ENCODE data around the gene PPFIBP1. TPM values are rescaled to one million over a fixed set of nuclear protein-coding genes. Genes with fewer than 3 reads are reported as not detected.

PPFIBP1 gene
- total and polyA plus RNA-seq, 9 of the 15 experiments (the other 6 are each of a cell fraction or from before 2014, with no cell fraction given): 0.46 to 3.5 (median 1.8) TPM

DNA sequence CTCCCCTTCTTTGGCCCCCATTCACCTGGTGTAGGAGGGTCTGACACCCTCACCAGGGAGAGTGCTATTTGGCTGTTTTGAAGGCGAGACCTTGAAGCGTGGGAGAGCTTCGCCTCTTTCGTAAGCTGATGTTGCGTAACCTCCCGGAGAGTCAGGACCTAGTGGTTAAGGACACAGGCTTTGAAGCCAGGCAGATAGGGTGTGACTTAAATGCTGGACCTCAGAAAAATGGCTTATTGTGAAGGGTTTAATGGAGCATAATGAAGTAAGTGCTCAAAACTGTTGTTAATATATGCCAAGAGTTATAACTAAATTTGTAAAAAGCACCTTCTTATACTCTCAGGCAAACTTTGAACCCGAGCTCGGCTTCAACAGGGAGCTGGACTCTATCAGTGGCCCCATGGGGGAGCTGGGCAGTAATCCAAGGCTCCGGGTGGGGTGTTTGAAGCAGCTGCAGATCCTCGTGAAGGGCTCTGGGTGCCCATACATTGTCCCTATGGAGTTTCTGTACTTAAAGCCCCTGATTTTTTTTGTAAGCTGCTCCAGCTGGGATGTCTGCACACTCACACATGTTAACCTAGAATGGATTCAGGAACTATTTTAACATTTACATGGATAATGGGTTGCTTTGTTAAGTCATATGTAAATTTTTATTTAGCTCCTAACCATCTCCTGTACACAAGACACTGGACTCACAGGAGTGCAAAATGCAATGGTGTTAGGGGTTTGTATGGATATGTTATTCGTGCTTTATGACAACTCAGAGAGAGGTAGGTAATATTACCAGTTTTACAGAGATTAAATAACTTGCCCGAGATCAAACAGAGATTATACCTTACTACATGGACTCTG lies 26.0 kb downstream of the PPFIBP1 start (continued):
- TF ChIP-seq, protein P1, sequence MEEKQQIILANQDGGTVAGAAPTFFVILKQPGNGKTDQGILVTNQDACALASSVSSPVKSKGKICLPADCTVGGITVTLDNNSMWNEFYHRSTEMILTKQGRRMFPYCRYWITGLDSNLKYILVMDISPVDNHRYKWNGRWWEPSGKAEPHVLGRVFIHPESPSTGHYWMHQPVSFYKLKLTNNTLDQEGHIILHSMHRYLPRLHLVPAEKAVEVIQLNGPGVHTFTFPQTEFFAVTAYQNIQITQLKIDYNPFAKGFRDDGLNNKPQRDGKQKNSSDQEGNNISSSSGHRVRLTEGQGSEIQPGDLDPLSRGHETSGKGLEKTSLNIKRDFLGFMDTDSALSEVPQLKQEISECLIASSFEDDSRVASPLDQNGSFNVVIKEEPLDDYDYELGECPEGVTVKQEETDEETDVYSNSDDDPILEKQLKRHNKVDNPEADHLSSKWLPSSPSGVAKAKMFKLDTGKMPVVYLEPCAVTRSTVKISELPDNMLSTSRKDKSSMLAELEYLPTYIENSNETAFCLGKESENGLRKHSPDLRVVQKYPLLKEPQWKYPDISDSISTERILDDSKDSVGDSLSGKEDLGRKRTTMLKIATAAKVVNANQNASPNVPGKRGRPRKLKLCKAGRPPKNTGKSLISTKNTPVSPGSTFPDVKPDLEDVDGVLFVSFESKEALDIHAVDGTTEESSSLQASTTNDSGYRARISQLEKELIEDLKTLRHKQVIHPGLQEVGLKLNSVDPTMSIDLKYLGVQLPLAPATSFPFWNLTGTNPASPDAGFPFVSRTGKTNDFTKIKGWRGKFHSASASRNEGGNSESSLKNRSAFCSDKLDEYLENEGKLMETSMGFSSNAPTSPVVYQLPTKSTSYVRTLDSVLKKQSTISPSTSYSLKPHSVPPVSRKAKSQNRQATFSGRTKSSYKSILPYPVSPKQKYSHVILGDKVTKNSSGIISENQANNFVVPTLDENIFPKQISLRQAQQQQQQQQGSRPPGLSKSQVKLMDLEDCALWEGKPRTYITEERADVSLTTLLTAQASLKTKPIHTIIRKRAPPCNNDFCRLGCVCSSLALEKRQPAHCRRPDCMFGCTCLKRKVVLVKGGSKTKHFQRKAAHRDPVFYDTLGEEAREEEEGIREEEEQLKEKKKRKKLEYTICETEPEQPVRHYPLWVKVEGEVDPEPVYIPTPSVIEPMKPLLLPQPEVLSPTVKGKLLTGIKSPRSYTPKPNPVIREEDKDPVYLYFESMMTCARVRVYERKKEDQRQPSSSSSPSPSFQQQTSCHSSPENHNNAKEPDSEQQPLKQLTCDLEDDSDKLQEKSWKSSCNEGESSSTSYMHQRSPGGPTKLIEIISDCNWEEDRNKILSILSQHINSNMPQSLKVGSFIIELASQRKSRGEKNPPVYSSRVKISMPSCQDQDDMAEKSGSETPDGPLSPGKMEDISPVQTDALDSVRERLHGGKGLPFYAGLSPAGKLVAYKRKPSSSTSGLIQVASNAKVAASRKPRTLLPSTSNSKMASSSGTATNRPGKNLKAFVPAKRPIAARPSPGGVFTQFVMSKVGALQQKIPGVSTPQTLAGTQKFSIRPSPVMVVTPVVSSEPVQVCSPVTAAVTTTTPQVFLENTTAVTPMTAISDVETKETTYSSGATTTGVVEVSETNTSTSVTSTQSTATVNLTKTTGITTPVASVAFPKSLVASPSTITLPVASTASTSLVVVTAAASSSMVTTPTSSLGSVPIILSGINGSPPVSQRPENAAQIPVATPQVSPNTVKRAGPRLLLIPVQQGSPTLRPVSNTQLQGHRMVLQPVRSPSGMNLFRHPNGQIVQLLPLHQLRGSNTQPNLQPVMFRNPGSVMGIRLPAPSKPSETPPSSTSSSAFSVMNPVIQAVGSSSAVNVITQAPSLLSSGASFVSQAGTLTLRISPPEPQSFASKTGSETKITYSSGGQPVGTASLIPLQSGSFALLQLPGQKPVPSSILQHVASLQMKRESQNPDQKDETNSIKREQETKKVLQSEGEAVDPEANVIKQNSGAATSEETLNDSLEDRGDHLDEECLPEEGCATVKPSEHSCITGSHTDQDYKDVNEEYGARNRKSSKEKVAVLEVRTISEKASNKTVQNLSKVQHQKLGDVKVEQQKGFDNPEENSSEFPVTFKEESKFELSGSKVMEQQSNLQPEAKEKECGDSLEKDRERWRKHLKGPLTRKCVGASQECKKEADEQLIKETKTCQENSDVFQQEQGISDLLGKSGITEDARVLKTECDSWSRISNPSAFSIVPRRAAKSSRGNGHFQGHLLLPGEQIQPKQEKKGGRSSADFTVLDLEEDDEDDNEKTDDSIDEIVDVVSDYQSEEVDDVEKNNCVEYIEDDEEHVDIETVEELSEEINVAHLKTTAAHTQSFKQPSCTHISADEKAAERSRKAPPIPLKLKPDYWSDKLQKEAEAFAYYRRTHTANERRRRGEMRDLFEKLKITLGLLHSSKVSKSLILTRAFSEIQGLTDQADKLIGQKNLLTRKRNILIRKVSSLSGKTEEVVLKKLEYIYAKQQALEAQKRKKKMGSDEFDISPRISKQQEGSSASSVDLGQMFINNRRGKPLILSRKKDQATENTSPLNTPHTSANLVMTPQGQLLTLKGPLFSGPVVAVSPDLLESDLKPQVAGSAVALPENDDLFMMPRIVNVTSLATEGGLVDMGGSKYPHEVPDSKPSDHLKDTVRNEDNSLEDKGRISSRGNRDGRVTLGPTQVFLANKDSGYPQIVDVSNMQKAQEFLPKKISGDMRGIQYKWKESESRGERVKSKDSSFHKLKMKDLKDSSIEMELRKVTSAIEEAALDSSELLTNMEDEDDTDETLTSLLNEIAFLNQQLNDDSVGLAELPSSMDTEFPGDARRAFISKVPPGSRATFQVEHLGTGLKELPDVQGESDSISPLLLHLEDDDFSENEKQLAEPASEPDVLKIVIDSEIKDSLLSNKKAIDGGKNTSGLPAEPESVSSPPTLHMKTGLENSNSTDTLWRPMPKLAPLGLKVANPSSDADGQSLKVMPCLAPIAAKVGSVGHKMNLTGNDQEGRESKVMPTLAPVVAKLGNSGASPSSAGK (IDR thresholded peaks at IDR 0.05): peak; percentile 22; the same call in 1 of the 2 replicates
- TF ChIP-seq, protein P2, sequence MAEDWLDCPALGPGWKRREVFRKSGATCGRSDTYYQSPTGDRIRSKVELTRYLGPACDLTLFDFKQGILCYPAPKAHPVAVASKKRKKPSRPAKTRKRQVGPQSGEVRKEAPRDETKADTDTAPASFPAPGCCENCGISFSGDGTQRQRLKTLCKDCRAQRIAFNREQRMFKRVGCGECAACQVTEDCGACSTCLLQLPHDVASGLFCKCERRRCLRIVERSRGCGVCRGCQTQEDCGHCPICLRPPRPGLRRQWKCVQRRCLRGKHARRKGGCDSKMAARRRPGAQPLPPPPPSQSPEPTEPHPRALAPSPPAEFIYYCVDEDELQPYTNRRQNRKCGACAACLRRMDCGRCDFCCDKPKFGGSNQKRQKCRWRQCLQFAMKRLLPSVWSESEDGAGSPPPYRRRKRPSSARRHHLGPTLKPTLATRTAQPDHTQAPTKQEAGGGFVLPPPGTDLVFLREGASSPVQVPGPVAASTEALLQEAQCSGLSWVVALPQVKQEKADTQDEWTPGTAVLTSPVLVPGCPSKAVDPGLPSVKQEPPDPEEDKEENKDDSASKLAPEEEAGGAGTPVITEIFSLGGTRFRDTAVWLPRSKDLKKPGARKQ (CRISPR knock-in tag; IDR thresholded peaks at IDR 0.05): no peak
- TF ChIP-seq DPF2 (IDR thresholded peaks at IDR 0.05): 0 out of 2 replicates have a peak, but pooled peaks have one; percentile 51
- no peak for TF ChIP-seq RBBP5 (IDR thresholded peaks at IDR 0.05; ENCODE audit: borderline replicate concordance, insufficient read depth, low read length, poor library complexity, severe bottlenecking)
- TF ChIP-seq FUS (optimal IDR thresholded peaks at IDR 0.05; ENCODE audit: low read depth, low read length): no peak
- TF ChIP-seq, protein P3, sequence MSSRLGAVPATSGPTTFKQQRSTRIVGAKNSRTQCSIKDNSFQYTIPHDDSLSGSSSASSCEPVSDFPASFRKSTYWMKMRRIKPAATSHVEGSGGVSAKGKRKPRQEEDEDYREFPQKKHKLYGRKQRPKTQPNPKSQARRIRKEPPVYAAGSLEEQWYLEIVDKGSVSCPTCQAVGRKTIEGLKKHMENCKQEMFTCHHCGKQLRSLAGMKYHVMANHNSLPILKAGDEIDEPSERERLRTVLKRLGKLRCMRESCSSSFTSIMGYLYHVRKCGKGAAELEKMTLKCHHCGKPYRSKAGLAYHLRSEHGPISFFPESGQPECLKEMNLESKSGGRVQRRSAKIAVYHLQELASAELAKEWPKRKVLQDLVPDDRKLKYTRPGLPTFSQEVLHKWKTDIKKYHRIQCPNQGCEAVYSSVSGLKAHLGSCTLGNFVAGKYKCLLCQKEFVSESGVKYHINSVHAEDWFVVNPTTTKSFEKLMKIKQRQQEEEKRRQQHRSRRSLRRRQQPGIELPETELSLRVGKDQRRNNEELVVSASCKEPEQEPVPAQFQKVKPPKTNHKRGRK (tag; IDR thresholded peaks at IDR 0.05): 0 out of 2 replicates have a peak, but pooled peaks have one; percentile 46
- TF ChIP-seq, protein P4, sequence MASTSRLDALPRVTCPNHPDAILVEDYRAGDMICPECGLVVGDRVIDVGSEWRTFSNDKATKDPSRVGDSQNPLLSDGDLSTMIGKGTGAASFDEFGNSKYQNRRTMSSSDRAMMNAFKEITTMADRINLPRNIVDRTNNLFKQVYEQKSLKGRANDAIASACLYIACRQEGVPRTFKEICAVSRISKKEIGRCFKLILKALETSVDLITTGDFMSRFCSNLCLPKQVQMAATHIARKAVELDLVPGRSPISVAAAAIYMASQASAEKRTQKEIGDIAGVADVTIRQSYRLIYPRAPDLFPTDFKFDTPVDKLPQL (IDR thresholded peaks at IDR 0.05; ENCODE audit: extremely low read depth, insufficient read length): no peak
- TF ChIP-seq, protein P5, sequence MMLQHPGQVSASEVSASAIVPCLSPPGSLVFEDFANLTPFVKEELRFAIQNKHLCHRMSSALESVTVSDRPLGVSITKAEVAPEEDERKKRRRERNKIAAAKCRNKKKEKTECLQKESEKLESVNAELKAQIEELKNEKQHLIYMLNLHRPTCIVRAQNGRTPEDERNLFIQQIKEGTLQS (IDR thresholded peaks at IDR 0.05): peak; percentile 91
- TF ChIP-seq, protein P5 (CRISPR knock-in tag; conservative IDR thresholded peaks at IDR 0.05): no peak

Data from K562 (cell line).